Activated naive CD4-positive, alpha-beta T cell treated with anti-CD3 and anti-CD28 coated beads, Interleukin-2, amount 50 U/mL, for 24 hours (primary cell): ENCODE measurements around the gene PRC1.

Experiments
- H3K27ac Mint-ChIP-seq: one replicate; pipeline ENCODE4 v1.8.0; 2021; ENCODE audit warnings: mild to moderate bottlenecking, mixed read lengths
- H3K27me3 Mint-ChIP-seq: one replicate; pipeline ENCODE4 v1.8.0; 2021; ENCODE audit warnings: mixed read lengths
- H3K36me3 Mint-ChIP-seq: one replicate; pipeline ENCODE4 v1.8.0; 2021; ENCODE audit warnings: mixed read lengths
- H3K4me1 Mint-ChIP-seq: one replicate; pipeline ENCODE4 v1.8.0; 2021; ENCODE audit warnings: mixed read lengths
- H3K4me3 Mint-ChIP-seq: one replicate; pipeline ENCODE4 v1.8.0; 2021; ENCODE audit warnings: mild to moderate bottlenecking, mixed read lengths
- H3K9me3 Mint-ChIP-seq: one replicate; pipeline ENCODE4 v1.8.0; 2021; ENCODE audit warnings: mixed read lengths

Gene PRC1

GRCh38 chr15:90950676-90951075 is 43.7 kb downstream of the PRC1 start:
- H3K4me3 Mint-ChIP-seq: no peak overlapping the region
- peaks cover 3% of the 10 kb centered on the region for H3K36me3 Mint-ChIP-seq
- no peak overlapping the region for H3K27ac Mint-ChIP-seq
- no peaks in the 10 kb centered on the region for H3K27me3 Mint-ChIP-seq
- H3K4me1 Mint-ChIP-seq: no peaks in the 10 kb centered on the region
- H3K9me3 Mint-ChIP-seq: no peaks in the 10 kb centered on the region

- Mint-ChIP-seq H3K4me3 (no peak overlapping the region), H3K4me1 (no peaks in the 10 kb centered on the region), H3K27me3 (no peaks in the 10 kb centered on the region), H3K9me3 (no peaks in the 10 kb centered on the region), H3K27ac (no peak overlapping the region), H3K36me3 (peaks cover 3% of the 10 kb centered on the region)
These were observed 44.2 kb downstream of the PRC1 start for GRCh38 chr15:90949979-90950675.

DNA sequence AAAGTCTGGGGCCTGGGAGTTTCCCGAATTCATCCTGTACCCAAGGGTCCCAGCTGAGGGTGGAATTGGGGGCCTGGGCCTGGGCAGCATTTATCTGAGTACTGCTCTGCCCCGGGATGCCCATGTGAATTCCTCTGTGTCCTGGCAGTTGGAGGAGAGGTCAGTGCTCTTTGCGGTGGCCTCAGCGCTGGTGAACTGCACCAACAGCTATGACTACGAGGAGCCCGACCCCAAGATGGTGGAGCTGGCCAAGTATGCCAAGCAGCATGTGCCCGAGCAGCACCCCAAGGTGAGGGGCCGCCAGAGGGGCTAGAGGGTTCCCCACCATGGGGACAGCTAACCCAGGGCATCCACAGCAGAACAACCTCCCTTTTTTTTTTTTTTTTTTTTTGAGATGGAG is 45.8 kb downstream of the PRC1 start:
- H3K4me3 Mint-ChIP-seq: no peak overlapping the region
- H3K27me3 Mint-ChIP-seq: no peaks in the 10 kb centered on the region
- no peak overlapping the region for H3K27ac Mint-ChIP-seq
- H3K4me1 Mint-ChIP-seq: no peaks in the 10 kb centered on the region
- peaks cover 3% of the 10 kb centered on the region for H3K36me3 Mint-ChIP-seq
- no peaks in the 10 kb centered on the region for H3K9me3 Mint-ChIP-seq

DNA sequence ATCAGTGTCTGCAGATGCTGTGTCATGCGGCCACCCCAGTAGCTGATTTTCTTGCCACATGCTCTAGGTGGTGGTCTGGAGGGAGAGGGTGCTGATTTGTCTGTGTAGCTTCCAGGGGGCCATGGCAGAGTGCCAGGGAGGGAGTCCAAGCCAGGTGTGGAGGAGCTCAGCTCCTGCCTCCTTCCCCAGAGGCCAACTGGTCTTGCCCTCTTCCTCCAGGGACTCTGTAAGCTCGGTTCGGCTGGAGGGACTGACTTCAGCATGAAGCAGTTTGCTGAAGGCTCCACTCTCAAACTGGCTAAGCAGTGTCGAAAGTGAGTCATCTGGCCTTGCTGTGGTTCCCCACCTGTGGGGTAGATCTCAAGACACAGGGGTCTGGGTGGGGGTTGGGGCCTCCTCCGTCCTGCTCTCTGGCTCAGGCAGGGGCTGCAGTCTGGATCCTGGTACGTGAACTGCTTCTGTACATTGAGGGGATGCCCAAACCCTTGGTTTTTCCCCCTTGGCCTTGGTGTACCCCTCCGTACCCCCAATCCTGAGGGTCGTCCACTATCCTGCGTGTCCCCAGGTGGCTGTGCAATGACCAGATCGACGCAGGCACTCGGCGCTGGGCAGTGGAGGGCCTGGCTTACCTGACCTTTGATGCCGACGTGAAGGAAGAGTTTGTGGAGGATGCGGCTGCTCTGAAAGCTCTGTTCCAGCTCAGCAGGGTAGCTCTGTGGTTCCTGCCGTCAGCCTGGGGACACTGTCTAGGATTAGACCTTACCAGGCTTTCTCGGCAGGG is 46.6 kb downstream of the PRC1 start:
- Mint-ChIP-seq H3K27ac (peak overlapping the region; percentile 8), H3K4me3 (no peak overlapping the region), H3K9me3 (no peaks in the 10 kb centered on the region), H3K4me1 (no peaks in the 10 kb centered on the region), H3K36me3 (peaks cover 3% of the 10 kb centered on the region), H3K27me3 (no peaks in the 10 kb centered on the region)

GRCh38 chr15:90946941-90947576 is 47.3 kb downstream of the PRC1 start:
- H3K27ac Mint-ChIP-seq: no peak overlapping the region
- no peaks in the 10 kb centered on the region for H3K9me3 Mint-ChIP-seq
- H3K4me3 Mint-ChIP-seq: no peak overlapping the region
- no peaks in the 10 kb centered on the region for H3K27me3 Mint-ChIP-seq
- H3K4me1 Mint-ChIP-seq: no peaks in the 10 kb centered on the region
- no peaks in the 10 kb centered on the region for H3K36me3 Mint-ChIP-seq

- no peaks in the 10 kb centered on the region for H3K4me1 Mint-ChIP-seq
- H3K9me3 Mint-ChIP-seq: no peaks in the 10 kb centered on the region
- no peaks in the 10 kb centered on the region for H3K27me3 Mint-ChIP-seq
- H3K27ac Mint-ChIP-seq: no peak overlapping the region
- H3K4me3 Mint-ChIP-seq: no peak overlapping the region
- H3K36me3 Mint-ChIP-seq: no peaks in the 10 kb centered on the region
These were observed 47.8 kb downstream of the PRC1 start for GRCh38 chr15:90946538-90946937.

GRCh38 chr15:90945091-90945490 is 49.2 kb downstream of the PRC1 start:
- Mint-ChIP-seq H3K27me3 (no peaks in the 10 kb centered on the region), H3K4me3 (no peak overlapping the region), H3K4me1 (no peaks in the 10 kb centered on the region), H3K9me3 (no peaks in the 10 kb centered on the region), H3K36me3 (peaks cover 5% of the 10 kb centered on the region), H3K27ac (no peak overlapping the region)

- H3K27me3 Mint-ChIP-seq: no peaks in the 10 kb centered on the region
- no peak overlapping the region for H3K27ac Mint-ChIP-seq
- H3K36me3 Mint-ChIP-seq: peaks cover 7% of the 10 kb centered on the region
- no peak overlapping the region for H3K4me3 Mint-ChIP-seq
- no peaks in the 10 kb centered on the region for H3K9me3 Mint-ChIP-seq
- no peaks in the 10 kb centered on the region for H3K4me1 Mint-ChIP-seq
These were observed 51.8 kb downstream of the PRC1 start for GRCh38 chr15:90942354-90943120.

DNA sequence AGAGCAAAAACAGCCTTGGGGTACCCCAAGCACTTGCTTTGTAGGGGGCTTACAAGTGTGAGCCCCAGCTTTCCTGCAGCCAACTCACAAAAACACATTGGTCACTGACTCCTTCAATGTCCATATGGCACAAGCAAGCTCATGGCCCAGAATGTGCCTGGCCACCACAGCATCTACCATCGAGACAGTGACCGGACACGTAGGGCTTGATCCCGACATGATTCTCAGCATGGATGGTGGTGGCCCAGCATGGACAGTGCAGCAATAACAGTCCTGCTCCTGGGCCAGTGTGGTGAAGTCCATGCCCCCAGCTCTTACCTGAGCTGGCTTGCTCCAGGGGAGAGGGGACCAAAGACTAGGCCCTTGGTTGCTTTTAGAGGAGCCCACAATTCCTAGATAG is 53.3 kb downstream of the PRC1 start:
- Mint-ChIP-seq H3K4me1 (peaks cover 11% of the 10 kb centered on the region), H3K9me3 (no peaks in the 10 kb centered on the region), H3K36me3 (peaks cover 7% of the 10 kb centered on the region), H3K4me3 (no peak overlapping the region), H3K27ac (no peak overlapping the region), H3K27me3 (no peaks in the 10 kb centered on the region)

DNA sequence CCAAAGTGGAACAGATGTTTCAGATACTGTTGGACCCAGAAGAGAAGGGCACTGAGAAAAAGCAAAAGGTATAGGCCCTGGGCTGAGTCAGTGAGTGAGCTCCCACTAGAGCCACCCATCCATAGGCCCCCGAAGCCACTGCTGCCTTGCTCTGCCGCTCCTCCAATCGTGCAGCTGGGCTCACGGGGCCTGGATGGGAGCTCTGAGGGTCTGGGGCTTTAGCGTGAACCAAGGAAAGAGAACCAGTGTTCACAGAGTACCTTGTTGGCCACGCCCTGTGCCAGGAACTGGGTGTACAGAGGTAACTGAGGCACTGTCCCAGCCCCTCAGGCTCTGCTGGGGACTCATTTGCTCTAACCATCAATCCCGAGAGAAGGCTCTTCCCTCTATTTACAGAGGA is 54.6 kb downstream of the PRC1 start:
- Mint-ChIP-seq H3K9me3 (no peaks in the 10 kb centered on the region), H3K27me3 (no peaks in the 10 kb centered on the region), H3K4me1 (peaks cover 16% of the 10 kb centered on the region), H3K36me3 (peaks cover 7% of the 10 kb centered on the region), H3K4me3 (no peak overlapping the region), H3K27ac (no peak overlapping the region)

- Mint-ChIP-seq H3K27ac (no peak overlapping the region), H3K4me3 (no peak overlapping the region)
These were observed 56.1 kb downstream of the PRC1 start for GRCh38 chr15:90938261-90938660.

DNA sequence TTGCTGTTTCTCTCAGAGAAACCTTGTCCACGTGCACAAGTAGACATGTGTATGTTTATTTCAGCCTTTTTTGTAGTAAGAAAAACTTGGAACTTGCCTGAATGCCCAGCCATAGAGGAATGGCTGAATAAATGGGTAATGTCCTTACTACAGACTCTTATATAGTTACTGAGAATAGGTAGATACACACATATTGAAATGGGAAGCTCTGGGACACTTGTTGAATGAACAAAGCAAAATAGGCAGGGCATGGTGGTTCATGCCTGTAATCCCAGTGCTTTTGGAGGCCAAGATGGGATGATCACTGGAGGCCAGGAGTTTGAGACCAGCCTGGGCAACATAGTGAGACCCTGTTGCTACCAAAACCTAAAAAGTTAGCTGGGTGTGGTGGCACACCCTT is 57.5 kb downstream of the PRC1 start:
- Mint-ChIP-seq H3K4me3 (peak overlapping the region; percentile 87), H3K9me3 (no peaks in the 10 kb centered on the region), H3K4me1 (peaks cover 28% of the 10 kb centered on the region), H3K27me3 (no peaks in the 10 kb centered on the region), H3K27ac (peak overlapping the region; percentile 38), H3K36me3 (peaks cover 7% of the 10 kb centered on the region)

More at GRCh38 chr15:90938261-90938660, 56.1 kb downstream of the PRC1 start:
- Mint-ChIP-seq H3K36me3 (peaks cover 7% of the 10 kb centered on the region), H3K27me3 (no peaks in the 10 kb centered on the region), H3K4me1 (peaks cover 23% of the 10 kb centered on the region), H3K9me3 (no peaks in the 10 kb centered on the region)

- Mint-ChIP-seq H3K27ac (peak within 1 kb of the TSS; percentile 91), H3K36me3 (peaks cover 2% of the 10 kb centered on the region), H3K4me1 (peaks cover 42% of the 10 kb centered on the region), H3K9me3 (no peaks in the 10 kb centered on the region), H3K27me3 (no peaks in the 10 kb centered on the region), H3K4me3 (peak within 1 kb of the TSS; percentile 87)
These were observed 59.2 kb downstream of the PRC1 start, which contains the start of gene UNC45A for GRCh38 chr15:90934949-90935751. TSS of gene UNC45A (plus strand) at chr15:90935285. CDS start at chr15:90935325, 40 bp downstream.

GRCh38 chr15:90934256-90934948 is 59.9 kb downstream of the PRC1 start:
- H3K9me3 Mint-ChIP-seq: no peaks in the 10 kb centered on the region
- H3K27ac Mint-ChIP-seq: peak overlapping the region; percentile 91
- no peaks in the 10 kb centered on the region for H3K27me3 Mint-ChIP-seq
- peak overlapping the region; percentile 87 for H3K4me3 Mint-ChIP-seq
- peaks cover 1% of the 10 kb centered on the region for H3K36me3 Mint-ChIP-seq
- H3K4me1 Mint-ChIP-seq: peaks cover 48% of the 10 kb centered on the region
